ENCODE results near the gene TMEM38B.

DNA sequence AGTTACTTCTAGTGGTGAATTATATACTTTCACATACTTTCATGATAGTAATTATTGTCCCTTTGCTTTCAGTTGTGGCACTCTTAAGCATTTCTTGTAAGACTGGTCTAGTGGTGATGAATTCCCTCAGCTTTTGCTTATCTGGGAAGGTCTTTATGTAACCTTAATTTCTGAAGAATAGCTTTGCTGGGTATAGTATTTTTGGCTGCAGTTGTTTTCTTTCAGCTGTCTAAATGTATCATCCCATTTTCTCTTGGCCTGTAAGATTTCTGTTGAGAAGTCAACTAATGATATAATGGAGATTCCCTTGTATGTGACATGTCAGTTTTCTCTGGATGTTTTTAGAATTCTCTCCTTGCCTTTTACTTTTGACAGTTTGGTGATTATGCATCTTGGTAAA, 41.0 kb downstream of the TMEM38B start:
- TF ChIP-seq, protein P1, sequence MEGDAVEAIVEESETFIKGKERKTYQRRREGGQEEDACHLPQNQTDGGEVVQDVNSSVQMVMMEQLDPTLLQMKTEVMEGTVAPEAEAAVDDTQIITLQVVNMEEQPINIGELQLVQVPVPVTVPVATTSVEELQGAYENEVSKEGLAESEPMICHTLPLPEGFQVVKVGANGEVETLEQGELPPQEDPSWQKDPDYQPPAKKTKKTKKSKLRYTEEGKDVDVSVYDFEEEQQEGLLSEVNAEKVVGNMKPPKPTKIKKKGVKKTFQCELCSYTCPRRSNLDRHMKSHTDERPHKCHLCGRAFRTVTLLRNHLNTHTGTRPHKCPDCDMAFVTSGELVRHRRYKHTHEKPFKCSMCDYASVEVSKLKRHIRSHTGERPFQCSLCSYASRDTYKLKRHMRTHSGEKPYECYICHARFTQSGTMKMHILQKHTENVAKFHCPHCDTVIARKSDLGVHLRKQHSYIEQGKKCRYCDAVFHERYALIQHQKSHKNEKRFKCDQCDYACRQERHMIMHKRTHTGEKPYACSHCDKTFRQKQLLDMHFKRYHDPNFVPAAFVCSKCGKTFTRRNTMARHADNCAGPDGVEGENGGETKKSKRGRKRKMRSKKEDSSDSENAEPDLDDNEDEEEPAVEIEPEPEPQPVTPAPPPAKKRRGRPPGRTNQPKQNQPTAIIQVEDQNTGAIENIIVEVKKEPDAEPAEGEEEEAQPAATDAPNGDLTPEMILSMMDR (IDR thresholded peaks at IDR 0.05; ENCODE audit: low read depth, low read length): no peak
- no peak for TF ChIP-seq EZH2phosphoT487 (IDR thresholded peaks at IDR 0.05; ENCODE audit: low read depth)

Data from OCI-LY3 (cell line).